ENCODE measurements around the gene HSPA1L. TPM values are rescaled to one million over a fixed set of nuclear protein-coding genes. Genes with fewer than 3 reads are reported as not detected.

Gene HSPA1L
- total RNA-seq, 1 donor from 2014 or later = 1.2 TPM

GRCh38 chr6:31767096-31767645 lies 47.9 kb downstream of the HSPA1L start:
- DNase-seq (ENCODE audit: low read depth in 2 of 2) = no peak

- peak in 1 of 2 donors; percentile 45 for DNase-seq (ENCODE audit: low read depth in 2 of 2)
These were observed 48.9 kb downstream of the HSPA1L start for GRCh38 chr6:31765910-31766794.

DNA sequence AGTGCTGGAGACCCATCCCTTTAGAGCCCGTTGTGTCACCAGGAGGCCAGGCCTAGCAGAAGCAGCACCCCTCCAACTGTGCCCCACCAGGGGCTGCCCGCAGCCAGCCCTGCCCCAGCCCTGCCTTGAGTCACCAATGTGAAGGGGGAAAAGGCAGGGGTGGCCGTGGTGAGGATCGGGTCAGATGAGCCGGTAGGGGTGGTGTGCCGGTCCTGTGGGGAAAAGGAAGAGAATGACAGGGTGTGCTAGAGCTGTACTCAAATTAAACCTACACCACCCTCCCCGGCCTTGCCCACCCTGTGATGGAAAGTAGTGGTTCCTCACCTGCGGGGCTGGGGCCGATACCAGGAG lies 49.5 kb downstream of the HSPA1L start:
- no peak for DNase-seq (ENCODE audit: low read depth in 2 of 2)

DNA sequence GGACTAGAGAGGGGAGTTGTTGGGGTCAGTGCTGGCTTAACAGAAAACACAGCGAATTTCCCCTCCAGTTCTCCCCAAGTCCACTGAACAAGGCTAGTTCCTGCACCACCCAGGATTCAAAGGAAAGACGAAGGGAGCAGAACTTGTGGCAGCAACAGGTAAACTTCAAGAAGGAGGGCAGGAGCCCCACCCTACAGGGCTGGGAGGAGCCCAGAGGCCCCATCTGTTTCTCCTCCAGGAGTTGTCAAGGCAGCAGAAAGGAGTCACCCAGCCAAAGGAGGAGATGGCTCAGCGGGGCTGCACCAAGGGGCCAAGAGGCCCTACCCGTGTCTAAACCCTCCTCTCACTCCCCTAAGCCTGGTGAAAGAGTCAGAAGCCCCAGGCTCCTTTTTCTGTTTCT lies 50.9 kb downstream of the HSPA1L start:
- DNase-seq (ENCODE audit: low read depth in 2 of 2) = no peak

DNA sequence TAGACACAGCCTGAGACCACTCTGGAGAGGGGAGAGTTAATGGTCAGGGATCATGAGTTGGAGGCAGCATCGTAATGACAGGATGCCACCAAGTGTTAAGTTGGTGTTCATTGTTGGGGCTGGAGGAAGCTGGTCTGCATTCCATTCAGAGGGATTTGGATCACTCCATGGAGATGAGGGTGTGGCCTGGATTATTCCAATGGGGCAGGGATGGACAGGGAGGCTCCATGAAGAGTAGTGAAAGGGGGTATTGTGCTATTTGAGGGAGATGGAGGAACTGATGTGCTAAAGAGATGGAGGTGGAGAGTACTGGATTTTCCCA lies 51.5 kb downstream of the HSPA1L start:
- peak; percentile 63 to 89 for DNase-seq (ENCODE audit: low read depth in 2 of 2)

DNA sequence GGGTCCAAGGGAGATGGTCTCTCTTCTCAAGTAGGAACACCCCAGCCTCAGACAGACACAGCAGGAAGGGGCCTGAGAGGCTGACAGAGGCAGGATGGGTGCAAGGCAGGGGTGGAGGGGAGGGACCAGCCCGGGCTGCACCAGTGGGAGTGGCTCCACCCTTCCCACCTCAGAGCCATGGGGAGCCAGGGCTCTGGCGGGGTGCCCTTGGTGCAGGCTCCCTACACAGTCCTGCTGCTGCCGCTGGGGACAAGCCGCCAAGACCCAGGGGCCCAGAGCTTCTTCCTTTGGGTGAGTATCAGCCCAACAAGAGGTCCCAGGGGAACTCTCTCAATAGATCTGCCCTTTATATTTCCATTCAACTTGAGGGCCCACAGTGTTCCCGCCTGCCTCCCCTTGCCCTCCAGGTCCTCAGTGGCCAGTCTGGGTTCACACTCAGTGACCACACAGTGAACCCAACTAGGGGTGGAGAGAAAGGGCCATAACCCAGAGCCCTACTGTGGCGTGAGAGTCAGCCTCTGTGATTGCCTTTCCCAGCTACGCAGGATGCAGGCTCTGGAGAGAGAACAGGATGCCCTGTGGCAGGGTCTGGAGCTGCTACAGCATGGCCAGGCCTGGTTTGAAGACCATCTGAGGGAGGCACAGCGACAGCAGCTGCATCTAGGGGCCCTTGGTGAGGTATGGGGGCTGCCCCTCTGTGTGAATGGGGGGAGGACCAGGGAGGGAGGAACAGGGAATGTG lies 52.0 kb downstream of the HSPA1L start:
- no peak for DNase-seq (ENCODE audit: low read depth in 2 of 2)

DNA sequence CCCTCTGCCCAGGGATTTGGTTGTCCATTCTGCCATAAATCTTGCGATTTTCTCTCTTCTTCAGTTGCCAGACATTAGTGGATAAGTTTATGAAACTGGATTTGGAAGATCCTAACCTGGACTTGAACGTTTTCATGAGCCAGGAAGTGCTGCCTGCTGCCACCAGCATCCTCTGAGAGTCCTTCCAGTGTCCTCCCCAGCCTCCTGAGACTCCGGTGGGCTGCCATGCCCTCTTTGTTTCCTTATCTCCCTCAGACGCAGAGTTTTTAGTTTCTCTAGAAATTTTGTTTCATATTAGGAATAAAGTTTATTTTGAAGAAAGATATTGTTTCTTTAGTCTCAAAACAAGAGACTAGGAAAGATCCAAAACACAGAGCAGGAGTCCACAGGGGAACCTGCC lies 52.7 kb downstream of the HSPA1L start, which contains the start of gene SAPCD1:
Gene SAPCD1, plus strand, starts transcription at position 301 of the 400 bp plus-strand sequence. CDS start 399 bp downstream, outside the sequence.
- no peak for DNase-seq (ENCODE audit: low read depth in 2 of 2)

DNA sequence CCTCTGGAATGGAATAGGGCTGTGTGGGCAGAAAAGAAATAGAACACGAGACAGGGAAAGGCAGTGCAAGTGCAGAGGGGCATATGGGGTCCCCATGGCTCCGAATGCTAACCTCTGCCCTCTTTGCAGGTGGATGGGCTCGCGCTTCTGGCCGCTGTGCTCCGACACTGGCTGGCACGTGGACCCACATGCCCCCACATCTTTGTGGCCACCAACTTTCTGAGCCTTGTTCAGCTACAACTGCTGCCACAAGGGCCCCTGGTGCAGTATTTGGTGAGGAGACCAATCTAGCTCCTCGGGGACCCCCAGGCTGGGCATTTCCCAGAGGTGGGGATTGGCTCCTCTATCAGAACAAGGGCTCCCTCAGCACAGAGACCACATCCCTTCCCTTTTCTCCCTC lies 53.7 kb downstream of the HSPA1L start:
- DNase-seq (ENCODE audit: low read depth in 2 of 2) = no peak

GRCh38 chr6:31760790-31761189 lies 54.3 kb downstream of the HSPA1L start:
- DNase-seq (ENCODE audit: low read depth in 2 of 2) = no peak

Other genes with a start within 250 kb of the HSPA1L start
- gene LTA, start 243.0 kb downstream of the HSPA1L start, total RNA-seq = not detected in 2 replicates
- not detected in 2 replicates for gene TNF, start 239.7 kb downstream of the HSPA1L start, total RNA-seq
- gene LTB, start 232.9 kb downstream of the HSPA1L start, total RNA-seq = 6.4 and 11.8 TPM in 2 replicates
- gene LST1, start 229.0 kb downstream of the HSPA1L start, total RNA-seq = 0.51 TPM in 1 of 2 replicates, not detected in the other
- not detected in 2 replicates for gene NCR3, start 222.3 kb downstream of the HSPA1L start, total RNA-seq
- 0.13 TPM in 2 replicates for gene AIF1, start 200.0 kb downstream of the HSPA1L start, total RNA-seq
- 19.8 and 35.0 TPM in 2 replicates for gene PRRC2A, start 194.6 kb downstream of the HSPA1L start, total RNA-seq
- 86.7 and 158 TPM in 2 replicates for gene BAG6, start 162.6 kb downstream of the HSPA1L start, total RNA-seq
- gene APOM, start 159.4 kb downstream of the HSPA1L start, total RNA-seq = 0.39 and 0.51 TPM in 2 replicates
- gene C6orf47, start 154.5 kb downstream of the HSPA1L start, total RNA-seq = 15.8 and 22.9 TPM in 2 replicates
- 9.0 and 11.5 TPM in 2 replicates for gene GPANK1, start 150.3 kb downstream of the HSPA1L start, total RNA-seq
- gene CSNK2B, start 149.2 kb downstream of the HSPA1L start, total RNA-seq = 76.5 and 99.5 TPM in 2 replicates
- 0.64 and 2.0 TPM in 2 replicates for gene LY6G5B, start 145.3 kb downstream of the HSPA1L start, total RNA-seq
- 1.2 and 1.9 TPM in 2 replicates for gene LY6G5C, start 134.2 kb downstream of the HSPA1L start, total RNA-seq
- gene ABHD16A, start 112.0 kb downstream of the HSPA1L start, total RNA-seq = 43.8 and 59.8 TPM in 2 replicates
- gene LY6G6F, start 108.4 kb downstream of the HSPA1L start, total RNA-seq = not detected in 2 replicates
- not detected in 2 replicates for gene LY6G6D, start 99.9 kb downstream of the HSPA1L start, total RNA-seq
- not detected in 2 replicates for gene LY6G6C, start 93.5 kb downstream of the HSPA1L start, total RNA-seq
- gene MPIG6B, start 91.9 kb downstream of the HSPA1L start, total RNA-seq = not detected in 2 replicates
- gene DDAH2, start 86.0 kb downstream of the HSPA1L start, total RNA-seq = 108 and 125 TPM in 2 replicates
- gene CLIC1, start 78.8 kb downstream of the HSPA1L start, total RNA-seq = 464 and 694 TPM in 2 replicates
- 2.8 and 4.5 TPM in 2 replicates for gene MSH5, start 75.3 kb downstream of the HSPA1L start, total RNA-seq
- 2.0 and 3.3 TPM in 2 replicates for gene SAPCD1, start 52.6 kb downstream of the HSPA1L start, total RNA-seq
- under 0.01 and 0.13 TPM in 2 replicates for gene VWA7, start 38.0 kb downstream of the HSPA1L start, total RNA-seq
- gene VARS1, start 19.5 kb downstream of the HSPA1L start, total RNA-seq = 48.1 and 53.7 TPM in 2 replicates
- gene LSM2, start 8.3 kb downstream of the HSPA1L start, total RNA-seq = 29.5 and 39.2 TPM in 2 replicates
- gene HSPA1A, start 260 bp upstream of the HSPA1L start, total RNA-seq = 67.4 and 81.8 TPM in 2 replicates
- gene HSPA1B, start 12.5 kb upstream of the HSPA1L start, total RNA-seq = 27.6 and 37.1 TPM in 2 replicates
- 50.2 and 73.0 TPM in 2 replicates for gene NEU1, start 47.5 kb upstream of the HSPA1L start, total RNA-seq
- gene SLC44A4, start 63.7 kb upstream of the HSPA1L start, total RNA-seq = under 0.01 TPM in 2 replicates
- 25.9 and 37.4 TPM in 2 replicates for gene EHMT2, start 82.4 kb upstream of the HSPA1L start, total RNA-seq
- gene ZBTB12, start 86.8 kb upstream of the HSPA1L start, total RNA-seq = 2.2 and 3.0 TPM in 2 replicates
- 0.13 TPM in 1 of 2 replicates, not detected in the other for gene C2, start 112.4 kb upstream of the HSPA1L start, total RNA-seq
- gene CFB, start 130.8 kb upstream of the HSPA1L start, total RNA-seq = 0.13 and 0.51 TPM in 2 replicates
- gene NELFE, start 143.7 kb upstream of the HSPA1L start, total RNA-seq = 58.3 and 77.6 TPM in 2 replicates
- gene SKIC2, start 143.9 kb upstream of the HSPA1L start, total RNA-seq = 25.4 and 33.5 TPM in 2 replicates
- 6.4 and 8.0 TPM in 2 replicates for gene DXO, start 156.9 kb upstream of the HSPA1L start, total RNA-seq
- gene C4A, start 166.8 kb upstream of the HSPA1L start, total RNA-seq = 0.90 and 1.4 TPM in 2 replicates
- gene C4B, start 199.5 kb upstream of the HSPA1L start, total RNA-seq = 0.38 and 0.77 TPM in 2 replicates
- gene CYP21A2, start 223.1 kb upstream of the HSPA1L start, total RNA-seq = not detected in 2 replicates

Measured in dermis microvascular lymphatic vessel endothelial cell (primary cell).